ENCODE data around the gene C1orf122.

- TF ChIP-seq CTCF (IDR thresholded peaks at IDR 0.05; ENCODE audit: insufficient read depth, low read length, poor library complexity, severe bottlenecking) (no peak), EZH2phosphoT487 (conservative IDR thresholded peaks at IDR 0.05; ENCODE audit: low read length) (no peak)
Observed at GRCh38 chr1:37795340-37796125, 12.1 kb upstream of the C1orf122 start.

Measured in SU-DHL-6 (cell line).